Measurements from ENCODE around the gene URI1. TPM values are rescaled to one million over a fixed set of nuclear protein-coding genes. Genes with fewer than 3 reads are reported as not detected.

Gene URI1
- polyA plus RNA-seq, 1 of the 3 experiments (the other 2 are of a cell fraction), result 32.4 TPM

DNA sequence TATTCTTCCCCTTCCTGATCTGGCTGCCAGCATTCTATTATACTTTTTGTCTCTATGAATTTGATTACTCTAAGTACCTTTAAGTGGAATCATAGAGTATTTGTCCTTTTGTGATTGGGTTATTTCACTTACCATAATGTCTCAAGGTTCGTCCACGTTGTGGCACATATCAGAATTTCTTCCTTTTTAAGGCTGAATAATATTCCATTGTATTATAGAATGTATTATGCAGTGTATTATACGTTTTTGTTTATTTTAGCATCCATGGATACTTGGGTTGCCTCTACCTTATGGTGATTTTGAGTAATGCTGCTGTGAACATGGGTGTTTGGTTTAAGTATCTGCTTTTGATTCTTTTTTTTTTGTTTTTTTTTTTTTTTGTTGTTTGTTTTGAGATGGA is 19.3 kb downstream of the URI1 start (continued):
- TF ChIP-seq FOSL2 (IDR thresholded peaks at IDR 0.05; ENCODE audit: borderline replicate concordance, low read depth), result no peak
- TF ChIP-seq RAD21 (IDR thresholded peaks at IDR 0.05; ENCODE audit: low read length), result no peak
- TF ChIP-seq TCF12 (IDR thresholded peaks at IDR 0.05), result no peak

DNA sequence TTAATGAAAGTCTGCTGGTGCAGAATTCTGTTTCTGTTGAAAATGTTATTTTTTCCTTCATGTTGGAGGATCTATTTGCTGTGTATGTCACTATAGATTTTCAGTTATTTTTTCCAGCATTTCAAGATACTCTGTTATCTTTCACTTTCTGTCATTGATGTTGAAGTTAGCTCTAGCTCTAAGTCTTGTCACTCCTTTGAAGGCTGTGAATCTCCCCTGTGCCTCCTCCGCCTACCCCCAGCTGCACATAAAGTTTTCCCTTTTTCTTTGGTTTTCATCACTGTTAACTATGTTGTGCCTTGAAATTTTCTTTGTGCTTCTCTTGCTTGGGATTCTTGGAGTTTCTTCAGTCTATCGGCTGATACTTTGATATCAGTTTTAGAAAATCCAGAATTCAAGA is 20.8 kb downstream of the URI1 start:
- H3K27me3 ChIP-seq (ENCODE audit: insufficient read depth), result no peaks in the 10 kb centered on the region
- H2AFZ ChIP-seq (ENCODE audit: low read depth), result no peak overlapping the region
- H3K4me2 ChIP-seq, result no peak overlapping the region; the same call in 1 of the 2 replicates
- peaks cover 9% of the 10 kb centered on the region; the same call in 1 of the 2 replicates for H3K9me3 ChIP-seq
- H3K4me1 ChIP-seq (ENCODE audit: control insufficient read depth in 1 of 2, insufficient read depth in 2 of 2, low read depth in 1 of 2, low read length in 1 of 2), result peaks cover 10 to 43% of the 10 kb centered on the region in 2 experiments; a peak in 3 of 4 replicates
- H3K9me2 ChIP-seq, result no peaks in the 10 kb centered on the region
- H3K9ac ChIP-seq, result no peak overlapping the region
- H3K4me3 ChIP-seq (ENCODE audit: low read depth in 2 of 2, low read length in 1 of 2), result no peak overlapping the region
- ChIA-PET POLR2A (no interaction called here), CTCF (no interaction called here)
- H4K20me1 ChIP-seq (ENCODE audit: insufficient read depth), result peaks cover 71% of the 10 kb centered on the region
- H3F3A ChIP-seq (replicated peaks; ENCODE audit: insufficient read depth), result peaks cover 16% of the 10 kb centered on the region
- H3K36me3 ChIP-seq (replicated peaks in 1 of 2; ENCODE audit: control insufficient read depth in 1 of 2, insufficient read depth in 2 of 2, low read length in 1 of 2), result no peaks in the 10 kb centered on the region
- DNase-seq, result no peak
- no peak for TF ChIP-seq RCOR1 (IDR thresholded peaks at IDR 0.05; ENCODE audit: low read length)
- H3K79me2 ChIP-seq (ENCODE audit: insufficient read depth), result peaks cover 100% of the 10 kb centered on the region
- WGBS (ENCODE audit: low lambda C conversion rate), result 97% methylated on average over 2 of the region's 2 CpGs
- H3K27ac ChIP-seq (ENCODE audit: low read depth in 2 of 2, low read length in 1 of 2), result no peak overlapping the region

DNA sequence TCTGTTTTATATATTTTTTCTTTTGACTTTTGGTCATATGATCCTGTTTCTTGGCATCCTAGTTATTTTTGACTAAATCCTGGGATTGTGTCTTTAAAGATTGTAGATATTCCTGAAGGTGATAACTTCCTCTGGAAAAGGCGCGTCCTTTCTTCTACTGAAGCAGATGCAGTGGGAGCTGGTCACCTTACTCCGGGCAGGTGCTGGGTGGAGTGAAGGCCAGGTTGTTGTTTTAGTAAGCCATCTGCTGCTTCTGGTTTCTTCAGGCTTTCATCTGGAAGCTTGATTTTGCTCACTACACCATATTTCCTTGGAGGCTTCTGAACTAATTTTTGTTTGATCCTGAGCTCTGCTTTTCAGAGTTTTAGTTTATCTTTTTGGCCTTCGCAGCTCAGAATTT is 21.5 kb downstream of the URI1 start:
- ChIA-PET POLR2A (interaction anchor here (1.4 kb wide), 1 partner anchor 18 kb away, joined by 5 read pairs; no protein-coding TSS in a partner anchor), CTCF (interaction anchor here (0.8 to 1.1 kb wide), 2 partner anchors 22 to 105 kb away, joined by 3 to 5 read pairs; partner anchors contain the start of gene URI1)
- Histone ChIP-seq H3F3A (replicated peaks; ENCODE audit: insufficient read depth) (peaks cover 16% of the 10 kb centered on the region), H3K9me2 (no peaks in the 10 kb centered on the region), H4K20me1 (ENCODE audit: insufficient read depth) (peaks cover 66% of the 10 kb centered on the region), H3K4me3 (ENCODE audit: low read depth in 2 of 2, low read length in 1 of 2) (no peak overlapping the region), H3K9ac (no peak overlapping the region), H3K36me3 (replicated peaks in 1 of 2; ENCODE audit: control insufficient read depth in 1 of 2, insufficient read depth in 2 of 2, low read length in 1 of 2) (no peaks in the 10 kb centered on the region), H3K27ac (ENCODE audit: low read depth in 2 of 2, low read length in 1 of 2) (no peak overlapping the region), H3K4me1 (ENCODE audit: control insufficient read depth in 1 of 2, insufficient read depth in 2 of 2, low read depth in 1 of 2, low read length in 1 of 2) (peaks cover 11 to 47% of the 10 kb centered on the region in 2 experiments; a peak in 3 of 4 replicates), H3K27me3 (ENCODE audit: insufficient read depth) (no peaks in the 10 kb centered on the region), H3K4me2 (no peak overlapping the region), H2AFZ (ENCODE audit: low read depth) (no peak overlapping the region), H3K9me3 (peaks cover 9% of the 10 kb centered on the region; the same call in 1 of the 2 replicates), H3K79me2 (ENCODE audit: insufficient read depth) (peaks cover 100% of the 10 kb centered on the region)
- WGBS (ENCODE audit: low lambda C conversion rate), result 96% methylated on average over 4 of the region's 4 CpGs
- DNase-seq, result no peak
- TF ChIP-seq SIN3A (IDR thresholded peaks at IDR 0.05; ENCODE audit: borderline replicate concordance, low read depth, low read length) (no peak), CTCF (IDR thresholded peaks at IDR 0.05) (no peak), NRF1 (IDR thresholded peaks at IDR 0.05; ENCODE audit: low read depth, low read length) (no peak), MXI1 (IDR thresholded peaks at IDR 0.05; ENCODE audit: low read depth, low read length) (no peak), EZH2phosphoT487 (IDR thresholded peaks at IDR 0.05; ENCODE audit: borderline replicate concordance, low read depth) (no peak), TAF1 (IDR thresholded peaks at IDR 0.05; ENCODE audit: borderline replicate concordance, low read depth, low read length) (no peak), RCOR1 (IDR thresholded peaks at IDR 0.05; ENCODE audit: low read length) (no peak), GATA2 (CRISPR knock-in tag; IDR thresholded peaks at IDR 0.05) (no peak), RFX5 (IDR thresholded peaks at IDR 0.05; ENCODE audit: low read length) (no peak), CHD2 (IDR thresholded peaks at IDR 0.05; ENCODE audit: low read length, partially characterized antibody) (no peak), USF1 (IDR thresholded peaks at IDR 0.05; ENCODE audit: borderline replicate concordance, low read depth) (no peak), YY1 (IDR thresholded peaks at IDR 0.05; ENCODE audit: low read depth) (no peak), EP300 (IDR thresholded peaks at IDR 0.05; ENCODE audit: borderline replicate concordance in 1 of 2, low read depth in 1 of 2, low read length in 1 of 2) (no peak), FOXJ3 (CRISPR knock-in tag; IDR thresholded peaks at IDR 0.05) (no peak)
- TF ChIP-seq, protein P1, sequence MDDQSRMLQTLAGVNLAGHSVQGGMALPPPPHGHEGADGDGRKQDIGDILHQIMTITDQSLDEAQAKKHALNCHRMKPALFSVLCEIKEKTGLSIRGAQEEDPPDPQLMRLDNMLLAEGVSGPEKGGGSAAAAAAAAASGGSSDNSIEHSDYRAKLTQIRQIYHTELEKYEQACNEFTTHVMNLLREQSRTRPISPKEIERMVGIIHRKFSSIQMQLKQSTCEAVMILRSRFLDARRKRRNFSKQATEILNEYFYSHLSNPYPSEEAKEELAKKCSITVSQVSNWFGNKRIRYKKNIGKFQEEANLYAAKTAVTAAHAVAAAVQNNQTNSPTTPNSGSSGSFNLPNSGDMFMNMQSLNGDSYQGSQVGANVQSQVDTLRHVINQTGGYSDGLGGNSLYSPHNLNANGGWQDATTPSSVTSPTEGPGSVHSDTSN (IDR thresholded peaks at IDR 0.05), result no peak

Data from SK-N-SH (cell line).